BE2C (cell line): ENCODE measurements around the gene HHAT.

Experiments
- DNase-seq: peaks from one replicate; pipeline ENCODE4 v3.0.0-alpha.2; 2020
- H3K27me3 ChIP-seq: fragments of 250-450 bp; sonication (Bioruptor Pico); 2 replicates; pipeline ENCODE4 v1.5.1; 2020; ENCODE audit warnings: mild to moderate bottlenecking
- H3K36me3 ChIP-seq: fragments of 250-450 bp; sonication (Bioruptor Pico); 2 replicates; pipeline ENCODE4 v1.5.1; 2020; ENCODE audit warnings: mild to moderate bottlenecking
- H3K4me1 ChIP-seq: fragments of 250-450 bp; sonication (Bioruptor Pico); 2 replicates; pipeline ENCODE4 v1.5.1; 2020
- H3K4me3 ChIP-seq: 2 replicates; pipeline ENCODE4 v1.5.1; 2011; ENCODE audit warnings: low read depth, low read length
- H3K9me3 ChIP-seq: fragments of 250-450 bp; sonication (Bioruptor Pico); 2 replicates; pipeline ENCODE4 v1.5.1; 2020
- TF ChIP-seq, protein P1 (sequence below): IDR thresholded peaks from 2 replicates; pipeline ENCODE4 v1.5.1; 2012; ENCODE audit warnings: mild to moderate bottlenecking, low read depth, low read length

Gene HHAT

DNA sequence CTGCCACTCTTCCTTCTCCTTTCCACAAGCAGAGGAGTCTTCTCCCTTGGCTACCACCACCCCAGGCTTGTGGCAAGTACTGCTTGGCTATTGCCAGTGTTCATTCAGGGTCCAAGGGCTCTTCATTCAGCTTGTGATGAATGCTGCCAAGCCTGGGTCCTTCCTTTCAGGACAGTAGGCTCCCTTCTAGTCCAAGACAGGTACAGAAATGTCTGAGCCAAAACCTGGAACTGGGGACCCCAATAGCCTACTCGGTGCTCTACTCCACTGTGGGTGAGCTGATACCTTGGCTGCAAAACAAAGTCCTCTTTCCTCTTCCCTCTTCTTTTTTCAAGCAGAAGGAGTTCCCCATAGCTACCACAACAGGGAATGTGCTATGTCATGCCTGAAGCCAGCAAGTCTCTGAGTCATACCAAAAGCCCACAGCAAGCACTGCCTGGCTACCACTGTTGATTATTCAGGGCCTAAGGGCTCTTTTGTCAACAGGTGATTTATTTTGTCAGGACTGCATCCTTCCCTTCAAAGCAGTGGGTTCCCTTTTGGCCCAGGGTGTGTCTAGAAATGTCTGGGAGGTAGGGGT, 268.9 kb downstream of the HHAT start:
- H3K4me1 ChIP-seq: no peaks in the 10 kb centered on the region
- H3K27me3 ChIP-seq: no peaks in the 10 kb centered on the region
- no peak overlapping the region for H3K4me3 ChIP-seq
- no peak for DNase-seq
- no peaks in the 10 kb centered on the region; the same call in 1 of the 2 replicates for H3K9me3 ChIP-seq
- TF ChIP-seq, protein P1, sequence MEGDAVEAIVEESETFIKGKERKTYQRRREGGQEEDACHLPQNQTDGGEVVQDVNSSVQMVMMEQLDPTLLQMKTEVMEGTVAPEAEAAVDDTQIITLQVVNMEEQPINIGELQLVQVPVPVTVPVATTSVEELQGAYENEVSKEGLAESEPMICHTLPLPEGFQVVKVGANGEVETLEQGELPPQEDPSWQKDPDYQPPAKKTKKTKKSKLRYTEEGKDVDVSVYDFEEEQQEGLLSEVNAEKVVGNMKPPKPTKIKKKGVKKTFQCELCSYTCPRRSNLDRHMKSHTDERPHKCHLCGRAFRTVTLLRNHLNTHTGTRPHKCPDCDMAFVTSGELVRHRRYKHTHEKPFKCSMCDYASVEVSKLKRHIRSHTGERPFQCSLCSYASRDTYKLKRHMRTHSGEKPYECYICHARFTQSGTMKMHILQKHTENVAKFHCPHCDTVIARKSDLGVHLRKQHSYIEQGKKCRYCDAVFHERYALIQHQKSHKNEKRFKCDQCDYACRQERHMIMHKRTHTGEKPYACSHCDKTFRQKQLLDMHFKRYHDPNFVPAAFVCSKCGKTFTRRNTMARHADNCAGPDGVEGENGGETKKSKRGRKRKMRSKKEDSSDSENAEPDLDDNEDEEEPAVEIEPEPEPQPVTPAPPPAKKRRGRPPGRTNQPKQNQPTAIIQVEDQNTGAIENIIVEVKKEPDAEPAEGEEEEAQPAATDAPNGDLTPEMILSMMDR: no peak
- no peaks in the 10 kb centered on the region for H3K36me3 ChIP-seq

DNA sequence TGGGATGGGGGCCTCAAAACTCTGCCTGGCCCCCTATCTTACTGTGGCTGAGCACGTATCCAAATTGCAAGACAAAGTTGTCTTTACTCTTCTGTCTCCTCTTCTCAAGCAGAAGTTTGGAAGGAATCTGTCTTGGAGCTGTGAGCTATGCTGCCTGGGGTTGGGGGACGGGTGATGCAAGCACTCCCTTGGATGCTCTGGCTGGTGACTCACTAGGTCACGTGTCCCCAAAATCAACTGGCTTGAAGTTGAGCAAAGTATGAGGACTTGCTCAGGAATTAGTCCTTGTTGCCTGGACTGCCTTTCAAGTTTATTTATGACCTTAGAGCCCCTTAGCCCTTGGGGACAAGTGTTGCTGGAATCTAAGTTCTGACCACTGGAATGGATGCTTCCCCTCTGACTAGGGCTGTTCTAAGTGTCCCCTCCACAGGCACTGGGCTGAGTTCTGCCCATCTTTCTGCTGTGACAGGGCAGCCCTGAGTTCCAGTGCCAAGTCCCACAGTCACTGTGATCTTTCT, 269.5 kb downstream of the HHAT start:
- TF ChIP-seq, protein P1: no peak
- Histone ChIP-seq H3K4me3 (no peak overlapping the region), H3K4me1 (no peaks in the 10 kb centered on the region), H3K36me3 (no peaks in the 10 kb centered on the region), H3K27me3 (no peaks in the 10 kb centered on the region), H3K9me3 (no peaks in the 10 kb centered on the region; the same call in 1 of the 2 replicates)
- DNase-seq: no peak

DNA sequence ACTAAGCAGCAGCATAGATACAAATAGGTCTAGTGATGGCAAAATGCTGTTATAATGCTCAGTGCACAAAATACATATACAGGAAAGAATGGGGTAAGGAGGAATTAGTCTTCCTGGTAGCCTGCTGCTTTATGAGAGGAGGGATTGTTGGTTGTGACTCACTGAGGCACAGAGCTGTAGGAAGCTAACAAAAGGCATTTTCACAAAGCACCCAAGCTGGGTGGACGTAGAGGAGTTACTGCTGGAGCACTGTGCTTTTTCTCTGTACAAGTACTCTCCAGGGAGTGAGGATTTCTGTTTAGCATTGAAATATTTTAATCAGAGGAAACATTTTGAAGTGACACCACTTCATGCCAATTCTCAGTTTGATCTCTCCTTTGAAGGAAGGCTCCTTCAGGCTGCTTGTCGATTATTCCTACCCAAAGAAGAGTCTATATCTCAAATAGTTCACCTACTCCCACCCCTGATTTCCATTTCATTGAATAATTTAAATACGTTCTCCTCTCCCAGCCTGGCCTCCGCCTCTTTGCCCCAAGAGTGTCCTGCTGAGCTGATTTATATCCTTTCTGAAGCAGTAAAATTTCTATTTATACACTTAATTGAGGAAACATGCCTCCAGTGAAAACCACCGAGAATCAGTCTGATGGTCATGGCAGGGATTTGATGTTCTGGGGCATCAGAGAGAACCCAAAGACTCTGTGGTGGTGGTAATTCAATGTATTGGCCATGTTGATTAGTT, 271.9 kb downstream of the HHAT start:
- H3K9me3 ChIP-seq: no peaks in the 10 kb centered on the region; the same call in 1 of the 2 replicates
- H3K4me3 ChIP-seq: no peak overlapping the region
- no peaks in the 10 kb centered on the region for H3K4me1 ChIP-seq
- DNase-seq: no peak
- H3K27me3 ChIP-seq: no peaks in the 10 kb centered on the region
- H3K36me3 ChIP-seq: no peaks in the 10 kb centered on the region
- TF ChIP-seq, protein P1: no peak

DNA sequence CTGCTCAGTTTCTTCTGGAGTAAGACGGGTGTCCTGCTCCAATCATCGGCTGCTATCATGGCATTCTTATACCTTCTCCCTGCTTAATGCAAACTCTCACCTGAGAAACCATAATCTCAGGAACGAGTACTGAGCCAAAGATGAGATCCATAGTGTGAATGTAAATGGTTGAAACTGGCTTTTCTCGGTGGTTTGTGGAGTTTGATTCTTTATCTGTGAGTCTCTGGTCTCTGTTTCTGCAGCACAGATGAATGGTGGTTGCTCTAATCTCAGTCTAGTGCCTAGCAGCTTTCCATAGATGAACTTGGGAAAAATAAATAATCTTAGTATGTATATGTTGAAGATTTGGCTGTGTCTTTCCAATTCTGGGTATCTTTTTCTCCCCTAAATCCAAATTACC, 274.4 kb downstream of the HHAT start:
- H3K4me3 ChIP-seq: no peak overlapping the region
- TF ChIP-seq, protein P1: no peak
- H3K36me3 ChIP-seq: no peaks in the 10 kb centered on the region
- no peaks in the 10 kb centered on the region for H3K4me1 ChIP-seq
- DNase-seq: no peak
- no peaks in the 10 kb centered on the region; the same call in 1 of the 2 replicates for H3K9me3 ChIP-seq
- no peaks in the 10 kb centered on the region for H3K27me3 ChIP-seq

DNA sequence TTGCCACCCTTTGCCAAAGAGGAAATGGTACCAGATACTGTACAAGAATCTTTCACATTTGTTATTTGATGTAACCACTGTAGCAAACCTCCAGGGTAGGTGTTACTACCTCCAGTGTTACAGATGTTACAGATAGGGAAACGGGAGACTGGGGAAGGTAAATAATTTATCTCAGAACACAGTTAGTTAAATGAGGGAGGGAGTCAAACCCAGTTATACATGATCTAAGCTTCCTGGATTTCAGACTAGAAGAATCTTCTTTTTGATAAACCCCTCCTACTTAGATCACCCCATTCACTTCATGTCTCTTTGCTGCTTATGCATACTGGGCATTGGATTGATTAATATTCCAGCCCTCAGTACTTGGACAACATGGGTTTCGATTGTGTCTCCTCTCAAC, 276.4 kb downstream of the HHAT start:
- Histone ChIP-seq H3K36me3 (no peaks in the 10 kb centered on the region), H3K27me3 (no peaks in the 10 kb centered on the region), H3K9me3 (no peaks in the 10 kb centered on the region), H3K4me1 (no peaks in the 10 kb centered on the region), H3K4me3 (no peak overlapping the region)
- no peak for DNase-seq
- TF ChIP-seq, protein P1: no peak

DNA sequence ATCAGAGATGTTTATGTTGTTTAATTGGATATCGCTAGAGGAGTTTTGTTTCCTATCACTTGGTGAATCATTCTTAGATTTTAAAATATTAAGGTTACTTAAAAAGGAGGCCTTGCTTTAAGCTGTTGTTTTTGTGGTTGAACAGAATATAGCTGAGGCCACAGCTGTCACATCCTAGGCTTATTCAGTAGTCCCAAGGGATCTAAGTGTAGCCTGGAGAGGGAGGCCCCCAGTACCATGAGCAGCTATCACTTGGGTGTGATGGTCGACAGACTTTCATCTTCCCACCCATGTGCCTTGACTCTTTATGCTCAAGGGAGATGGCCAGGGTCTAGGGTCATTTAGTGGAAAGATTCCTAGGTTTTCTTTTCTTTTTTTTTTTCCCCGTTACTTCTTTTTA, 278.7 kb downstream of the HHAT start:
- DNase-seq: no peak
- Histone ChIP-seq H3K9me3 (no peaks in the 10 kb centered on the region), H3K4me3 (no peak overlapping the region), H3K27me3 (no peaks in the 10 kb centered on the region), H3K36me3 (no peaks in the 10 kb centered on the region), H3K4me1 (no peaks in the 10 kb centered on the region)
- TF ChIP-seq, protein P1: no peak
